CD4-positive, alpha-beta memory T cell (primary cell): ENCODE results near the gene VSTM5. TPM values are rescaled to one million over a fixed set of nuclear protein-coding genes. Genes with fewer than 3 reads are reported as not detected.

Experiments used
- CTCF ChIA-PET: fragments of 350-600 bp; sonication (Branson Sonifier 250); formaldehyde crosslinking; loops from one replicate; lab custom pipeline; 2021; ENCODE audit warnings: inconsistent platforms; ENCODE audit not compliant: partially characterized antibody; lab: Charles Lee
- POLR2A ChIA-PET: fragments of 350-600 bp; sonication (Branson Sonifier 250); formaldehyde crosslinking; loops from one replicate; lab custom pipeline; 2021; ENCODE audit not compliant: partially characterized antibody; lab: Charles Lee
- DNase-seq, 5 donors: peaks; one replicate each; pipeline versions ENCODE4 v3.0.0 to v3.0.0-alpha.2; 2020 to 2022; ENCODE audit warnings: mixed read lengths in 1 of 5
- H3K27ac ChIP-seq: one replicate; pipeline ENCODE4 v1.7.0; 2013; ENCODE audit warnings: low read depth, low read length
- H3K27me3 ChIP-seq: 2 replicates; pipeline ENCODE4 v1.7.0; 2013; ENCODE audit warnings: mild to moderate bottlenecking, low read length, moderate library complexity; ENCODE audit not compliant: insufficient read depth
- H3K36me3 ChIP-seq: 2 replicates; pipeline ENCODE4 v1.7.0; 2013; ENCODE audit warnings: mild to moderate bottlenecking, low read length, moderate library complexity; ENCODE audit not compliant: insufficient read depth
- H3K4me1 ChIP-seq: 2 replicates; pipeline ENCODE4 v1.7.0; 2013; ENCODE audit warnings: mild to moderate bottlenecking, low read length, moderate library complexity; ENCODE audit not compliant: insufficient read depth
- H3K4me3 ChIP-seq, 2 donors: one replicate each; pipeline ENCODE4 v1.7.0; 2013; ENCODE audit warnings: low read length in 2 of 2, mild to moderate bottlenecking in 1 of 2
- H3K9me3 ChIP-seq, 2 donors: one replicate each; pipeline ENCODE4 v1.7.0; 2013; ENCODE audit warnings: low read length in 2 of 2, control low read depth in 1 of 2; ENCODE audit not compliant: control insufficient read depth in 1 of 2
- H3K27ac Mint-ChIP-seq, 7 donors: one replicate each; pipeline ENCODE4 v1.8.0; 2020 to 2021; ENCODE audit warnings: mixed read lengths in 7 of 7, mild to moderate bottlenecking in 6 of 7, inconsistent platforms in 3 of 7, moderate library complexity in 3 of 7
- H3K27me3 Mint-ChIP-seq, 2 donors: one replicate each; pipeline ENCODE4 v1.8.0; 2020 to 2021; ENCODE audit warnings: mixed read lengths in 2 of 2
- H3K36me3 Mint-ChIP-seq, 2 donors: one replicate each; pipeline ENCODE4 v1.8.0; 2020 to 2021; ENCODE audit warnings: mixed read lengths in 2 of 2, inconsistent platforms in 1 of 2, mild to moderate bottlenecking in 1 of 2
- H3K4me1 Mint-ChIP-seq, 4 donors: one replicate each; pipeline ENCODE4 v1.8.0; 2020 to 2021; ENCODE audit warnings: mixed read lengths in 4 of 4, mild to moderate bottlenecking in 1 of 4
- H3K4me3 Mint-ChIP-seq, 8 donors: one replicate each; pipeline ENCODE4 v1.8.0; 2020 to 2021; ENCODE audit warnings: mixed read lengths in 8 of 8, mild to moderate bottlenecking in 7 of 8, moderate library complexity in 6 of 8, inconsistent platforms in 3 of 8
- H3K9me3 Mint-ChIP-seq, 8 donors: one replicate each; pipeline ENCODE4 v1.8.0; 2020 to 2021; ENCODE audit warnings: mixed read lengths in 8 of 8, mild to moderate bottlenecking in 5 of 8, inconsistent platforms in 3 of 8, moderate library complexity in 1 of 8
- intact Hi-C: fragments of 100-400 bp; cut with micrococcal nuclease; formaldehyde crosslinking; loops from one replicate; pipeline ENCODE4 v1.15.1; 2023
- polyA plus RNA-seq, 2 donors: library from polyadenylated mRNA; unstranded; fragments of 300-500 nt; fragmentation: Illumina TruSeq; gene quantifications; one replicate each; pipeline ENCODE4 v1.2.3, GENCODE V29; 2021
- total RNA-seq, 2 experiments: library from RNA; stranded (reverse); gene quantifications; one replicate each; pipeline ENCODE4 v1.2.3, GENCODE V29; 2021

VSTM5 gene
- total and polyA plus RNA-seq, 4 experiments from 2014 or later = not detected

- Histone ChIP-seq H3K4me3 (no peak overlapping the region), H3K4me1 (no peaks in the 10 kb centered on the region), H3K36me3 (no peaks in the 10 kb centered on the region), H3K27ac (no peak overlapping the region), H3K9me3 (no peaks in the 10 kb centered on the region), H3K27me3 (no peaks in the 10 kb centered on the region)
- Mint-ChIP-seq H3K4me3 (no peak overlapping the region), H3K9me3 (no peaks in the 10 kb centered on the region), H3K27ac (no peak overlapping the region), H3K4me1 (no peaks in the 10 kb centered on the region), H3K27me3 (peaks cover 0 to 10% of the 10 kb centered on the region in 2 donors), H3K36me3 (no peaks in the 10 kb centered on the region)
- no peak for DNase-seq
- ChIA-PET CTCF (interaction anchor here (1.2 kb wide), 1 partner anchor 12 kb away, joined by 3 read pairs; no protein-coding TSS in a partner anchor), POLR2A (no interaction called here)
- intact Hi-C loops = no loop called here
Measured at GRCh38 chr11:93829598-93829997, 20.8 kb downstream of the VSTM5 start.

DNA sequence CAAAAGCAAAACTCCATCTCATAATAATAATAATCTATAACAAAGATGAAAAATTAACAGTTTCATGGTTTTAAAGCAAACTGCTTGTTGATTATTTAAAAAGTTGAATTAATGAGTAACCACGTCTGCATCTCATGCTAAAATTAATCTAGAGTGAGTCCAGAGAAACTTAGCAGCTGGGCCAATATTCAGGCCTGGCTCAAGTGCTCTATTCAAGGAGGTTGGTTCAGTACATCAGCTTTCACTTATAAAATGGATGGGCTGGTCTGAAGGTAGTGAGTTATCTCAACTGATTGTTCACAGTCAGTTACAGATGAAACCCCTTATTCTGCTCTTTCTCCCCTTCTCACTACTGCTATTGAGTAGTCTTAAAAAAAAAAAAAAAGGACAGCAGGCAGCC lies 23.1 kb downstream of the VSTM5 start:
- H3K27me3 ChIP-seq = no peaks in the 10 kb centered on the region
- intact Hi-C loops = no loop called here
- POLR2A ChIA-PET = no interaction called here
- no peaks in the 10 kb centered on the region for H3K9me3 ChIP-seq
- H3K4me1 Mint-ChIP-seq = no peaks in the 10 kb centered on the region
- H3K36me3 Mint-ChIP-seq = no peaks in the 10 kb centered on the region
- H3K4me3 Mint-ChIP-seq = no peak overlapping the region
- CTCF ChIA-PET = no interaction called here
- no peaks in the 10 kb centered on the region for H3K36me3 ChIP-seq
- H3K27ac ChIP-seq = no peak overlapping the region
- H3K4me1 ChIP-seq = no peaks in the 10 kb centered on the region
- H3K9me3 Mint-ChIP-seq = no peaks in the 10 kb centered on the region
- H3K4me3 ChIP-seq = no peak overlapping the region
- H3K27me3 Mint-ChIP-seq = peaks cover 0 to 7% of the 10 kb centered on the region in 2 donors
- DNase-seq = no peak
- no peak overlapping the region for H3K27ac Mint-ChIP-seq

- peaks cover 0 to 3% (median 0%) of the 10 kb centered on the region in 8 donors for H3K9me3 Mint-ChIP-seq
- Histone ChIP-seq H3K27me3 (no peaks in the 10 kb centered on the region), H3K9me3 (no peaks in the 10 kb centered on the region), H3K36me3 (no peaks in the 10 kb centered on the region), H3K27ac (no peak overlapping the region), H3K4me1 (no peaks in the 10 kb centered on the region), H3K4me3 (no peak overlapping the region)
- H3K27me3 Mint-ChIP-seq = no peaks in the 10 kb centered on the region
- H3K4me3 Mint-ChIP-seq = no peak overlapping the region
- H3K4me1 Mint-ChIP-seq = no peaks in the 10 kb centered on the region
- H3K27ac Mint-ChIP-seq = no peak overlapping the region
- peaks cover 0 to 5% of the 10 kb centered on the region in 2 donors for H3K36me3 Mint-ChIP-seq
- ChIA-PET CTCF (no interaction called here), POLR2A (no interaction called here)
- intact Hi-C loops = no loop called here
- DNase-seq = no peak
Measured at GRCh38 chr11:93823210-93823609, 27.2 kb downstream of the VSTM5 start.

DNA sequence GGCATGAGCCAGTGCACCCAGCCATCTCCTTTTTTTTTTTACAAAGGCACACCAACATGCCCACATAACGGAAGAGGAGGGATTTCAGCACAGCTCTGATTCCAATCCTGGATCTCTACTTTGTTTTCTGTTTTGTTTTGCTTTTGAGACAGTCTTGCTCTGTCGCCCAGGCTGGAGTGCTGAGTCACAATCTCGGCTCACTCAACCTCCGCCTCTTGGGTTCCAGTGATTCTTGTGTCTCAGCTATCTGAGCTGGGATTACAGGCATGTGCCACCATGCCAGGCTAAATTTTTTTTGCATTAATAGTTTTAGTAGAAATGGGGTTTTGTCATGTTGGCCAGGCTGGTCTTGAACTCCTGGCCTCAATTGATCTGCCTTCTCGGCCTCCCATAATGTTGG lies 28.1 kb downstream of the VSTM5 start:
- Histone ChIP-seq H3K4me1 (no peaks in the 10 kb centered on the region), H3K27me3 (no peaks in the 10 kb centered on the region), H3K9me3 (no peaks in the 10 kb centered on the region), H3K27ac (no peak overlapping the region), H3K4me3 (no peak overlapping the region), H3K36me3 (no peaks in the 10 kb centered on the region)
- Mint-ChIP-seq H3K27me3 (no peaks in the 10 kb centered on the region), H3K36me3 (peaks cover 0 to 12% of the 10 kb centered on the region in 2 donors), H3K9me3 (peaks cover 0 to 3% (median 0%) of the 10 kb centered on the region in 8 donors), H3K4me1 (no peaks in the 10 kb centered on the region), H3K27ac (no peak overlapping the region), H3K4me3 (no peak overlapping the region)
- POLR2A ChIA-PET = no interaction called here
- no peak for DNase-seq
- intact Hi-C loops = no loop called here
- CTCF ChIA-PET = no interaction called here

GRCh38 chr11:93821617-93822016 lies 28.8 kb downstream of the VSTM5 start:
- no peaks in the 10 kb centered on the region for H3K36me3 ChIP-seq
- no peak overlapping the region for H3K27ac Mint-ChIP-seq
- peaks cover 0 to 13% of the 10 kb centered on the region in 2 donors for H3K36me3 Mint-ChIP-seq
- no peaks in the 10 kb centered on the region for H3K4me1 ChIP-seq
- H3K9me3 Mint-ChIP-seq = peaks cover 0 to 3% (median 0%) of the 10 kb centered on the region in 8 donors
- H3K27me3 ChIP-seq = no peaks in the 10 kb centered on the region
- ChIA-PET CTCF (no interaction called here), POLR2A (no interaction called here)
- no peak for DNase-seq
- intact Hi-C loops = no loop called here
- H3K27me3 Mint-ChIP-seq = no peaks in the 10 kb centered on the region
- no peak overlapping the region for H3K4me3 ChIP-seq
- no peak overlapping the region for H3K4me3 Mint-ChIP-seq
- no peak overlapping the region for H3K27ac ChIP-seq
- H3K9me3 ChIP-seq = no peaks in the 10 kb centered on the region
- no peaks in the 10 kb centered on the region for H3K4me1 Mint-ChIP-seq

GRCh38 chr11:93820847-93821246 lies 29.6 kb downstream of the VSTM5 start:
- H3K36me3 ChIP-seq = no peaks in the 10 kb centered on the region
- H3K36me3 Mint-ChIP-seq = peaks cover 3 to 15% of the 10 kb centered on the region in 2 donors
- no peak overlapping the region for H3K4me3 ChIP-seq
- H3K4me3 Mint-ChIP-seq = no peak overlapping the region
- no peaks in the 10 kb centered on the region for H3K27me3 Mint-ChIP-seq
- no peaks in the 10 kb centered on the region for H3K9me3 ChIP-seq
- DNase-seq = no peak
- CTCF ChIA-PET = no interaction called here
- no peaks in the 10 kb centered on the region for H3K4me1 Mint-ChIP-seq
- H3K27ac ChIP-seq = no peak overlapping the region
- no peaks in the 10 kb centered on the region for H3K27me3 ChIP-seq
- no peaks in the 10 kb centered on the region for H3K4me1 ChIP-seq
- intact Hi-C loops = no loop called here
- H3K9me3 Mint-ChIP-seq = peaks cover 0 to 3% (median 0%) of the 10 kb centered on the region in 8 donors
- no peak overlapping the region for H3K27ac Mint-ChIP-seq
- POLR2A ChIA-PET = no interaction called here

DNA sequence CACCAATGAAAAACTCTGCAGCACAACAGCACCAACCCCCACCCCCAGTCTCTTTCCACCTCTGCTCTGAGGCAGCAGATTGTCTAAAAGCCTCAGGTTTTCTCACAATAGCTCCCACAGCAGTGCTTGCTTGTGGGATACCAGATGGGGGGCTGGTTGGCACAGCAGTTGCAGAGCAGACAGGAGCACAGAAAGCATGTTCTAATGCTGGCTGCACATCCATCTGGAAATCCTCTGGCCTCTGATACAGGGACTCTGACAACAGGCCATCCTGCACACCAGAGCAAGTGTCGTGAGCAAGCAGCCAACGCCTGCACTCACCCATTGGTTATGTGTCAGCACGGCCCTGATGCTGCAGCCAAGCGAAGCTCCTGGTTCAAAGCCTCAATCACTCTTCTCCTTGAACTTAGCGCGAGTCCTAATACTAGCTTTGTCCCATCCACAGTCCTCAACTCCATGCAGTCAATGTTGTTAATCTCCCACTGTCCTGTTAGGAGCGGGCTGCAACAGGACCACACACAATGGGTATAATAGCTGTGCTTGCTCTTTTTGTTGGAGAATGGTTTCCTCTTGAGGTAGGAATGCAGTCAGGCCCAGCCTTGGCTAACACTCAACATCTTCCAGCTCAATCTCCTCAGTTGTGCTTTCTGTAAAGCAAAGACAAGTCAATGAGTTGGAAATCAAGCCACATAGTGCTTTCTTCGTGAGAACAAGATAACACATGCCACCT lies 30.3 kb downstream of the VSTM5 start:
- Histone ChIP-seq H3K4me3 (no peak overlapping the region), H3K27ac (no peak overlapping the region), H3K9me3 (no peaks in the 10 kb centered on the region), H3K27me3 (no peaks in the 10 kb centered on the region), H3K4me1 (no peaks in the 10 kb centered on the region), H3K36me3 (no peaks in the 10 kb centered on the region)
- Mint-ChIP-seq H3K36me3 (peaks cover 6 to 19% of the 10 kb centered on the region in 2 donors), H3K27me3 (no peaks in the 10 kb centered on the region), H3K9me3 (peaks cover 0 to 3% (median 0%) of the 10 kb centered on the region in 8 donors), H3K27ac (no peak overlapping the region), H3K4me3 (no peak overlapping the region), H3K4me1 (no peaks in the 10 kb centered on the region)
- ChIA-PET CTCF (no interaction called here), POLR2A (no interaction called here)
- no peak for DNase-seq
- intact Hi-C loops = no loop called here
